Measurements from ENCODE around the gene SNX8. TPM values are rescaled to one million over a fixed set of nuclear protein-coding genes. Genes with fewer than 3 reads are reported as not detected.

SNX8 gene
- total and polyA plus RNA-seq, 4 donors, result 8.7 to 20.8 (median 14.8) TPM

DNA sequence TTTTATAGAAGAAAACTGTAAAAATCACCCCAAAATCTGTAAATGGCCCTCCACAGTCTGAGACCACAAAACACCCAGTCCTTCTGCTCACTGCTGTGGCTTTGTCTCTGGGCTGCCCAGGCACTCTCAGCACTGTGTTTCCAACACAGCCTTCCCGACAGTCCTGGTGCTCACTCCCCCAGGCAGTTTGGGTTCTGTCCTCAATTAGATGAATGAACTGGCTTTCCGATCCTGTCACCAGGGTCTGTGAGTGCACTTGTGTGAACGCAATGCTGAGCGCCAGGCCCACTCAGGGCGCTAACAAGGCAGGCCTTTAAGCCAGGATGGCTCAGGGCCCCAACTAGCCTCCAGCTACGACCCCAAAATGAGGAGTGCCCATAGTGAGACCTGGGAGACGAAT lies 84.8 kb downstream of the SNX8 start:
- H3K27ac ChIP-seq (ENCODE audit: low read depth in 1 of 2, low read length in 2 of 2), result no peak overlapping the region
- no peak for DNase-seq (ENCODE audit: low spot score)
- no peak overlapping the region for H3K4me3 ChIP-seq (ENCODE audit: low read depth in 1 of 3, low read length in 3 of 3)
- peaks cover 2 to 30% (median 9%) of the 10 kb centered on the region in 4 donors for H3K36me3 ChIP-seq (ENCODE audit: control insufficient read depth in 4 of 4, insufficient read depth in 3 of 4, low read depth in 1 of 4, low read length in 3 of 4)
- H3K27me3 ChIP-seq (ENCODE audit: control insufficient read depth in 4 of 4, insufficient read depth in 4 of 4, low read length in 3 of 4), result no peaks in the 10 kb centered on the region
- TF ChIP-seq HNF4G (IDR thresholded peaks at IDR 0.05) (no peak), RAD21 (IDR thresholded peaks at IDR 0.05) (no peak), TAF1 (conservative IDR thresholded peaks at IDR 0.05) (no peak), MAX (IDR thresholded peaks at IDR 0.05) (no peak), EGR1 (IDR thresholded peaks at IDR 0.05; ENCODE audit: low read depth in 2 of 2) (no peak), SP1 (IDR thresholded peaks at IDR 0.05) (no peak), FOXA2 (IDR thresholded peaks at IDR 0.05) (no peak), RXRA (IDR thresholded peaks at IDR 0.05) (no peak), CTCF (IDR thresholded peaks at IDR 0.05; ENCODE audit: low read depth, low read length, missing input control) (no peak)
- WGBS, result 96% methylated on average over 7 of the region's 7 CpGs
- H3K9me3 ChIP-seq (ENCODE audit: control insufficient read depth in 4 of 4, low read length in 3 of 4), result no peaks in the 10 kb centered on the region
- H3K4me1 ChIP-seq (ENCODE audit: control insufficient read depth in 4 of 4, insufficient read depth in 4 of 4, low read length in 3 of 4), result peaks cover 0 to 17% (median 16%) of the 10 kb centered on the region in 4 donors
- H3K9ac ChIP-seq (ENCODE audit: low read depth in 1 of 2, low read length in 2 of 2), result no peak overlapping the region

DNA sequence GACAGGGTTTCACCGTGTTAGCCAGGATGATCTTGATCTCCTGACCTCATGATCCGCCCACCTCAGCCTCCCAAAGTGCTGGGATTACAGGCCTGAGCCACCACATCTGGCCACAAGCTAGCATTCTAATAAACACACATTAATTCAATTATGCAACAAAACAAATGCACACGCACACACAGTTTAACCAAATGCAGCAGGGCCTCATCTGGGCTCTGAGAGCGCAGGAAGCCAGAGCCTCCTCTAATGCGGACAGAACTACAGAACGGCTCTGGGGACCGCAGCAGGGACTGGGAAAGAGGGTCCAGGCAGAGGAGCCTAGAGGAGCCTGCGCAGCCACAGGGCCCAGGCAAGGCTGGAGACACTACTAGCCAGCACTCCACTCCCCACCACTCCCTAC lies 85.3 kb downstream of the SNX8 start:
- no peak overlapping the region for H3K9ac ChIP-seq (ENCODE audit: low read depth in 1 of 2, low read length in 2 of 2)
- H3K36me3 ChIP-seq (ENCODE audit: control insufficient read depth in 4 of 4, insufficient read depth in 3 of 4, low read depth in 1 of 4, low read length in 3 of 4), result peaks cover 2 to 33% (median 7%) of the 10 kb centered on the region in 4 donors
- H3K9me3 ChIP-seq (ENCODE audit: control insufficient read depth in 4 of 4, low read length in 3 of 4), result no peaks in the 10 kb centered on the region
- no peak overlapping the region for H3K27ac ChIP-seq (ENCODE audit: low read depth in 1 of 2, low read length in 2 of 2)
- H3K4me3 ChIP-seq (ENCODE audit: low read depth in 1 of 3, low read length in 3 of 3), result no peak overlapping the region
- no peak for DNase-seq (ENCODE audit: low spot score)
- TF ChIP-seq FOXA2 (IDR thresholded peaks at IDR 0.05) (no peak), HNF4A (conservative IDR thresholded peaks at IDR 0.05) (no peak), JUND (IDR thresholded peaks at IDR 0.05) (no peak), FOXA1 (IDR thresholded peaks at IDR 0.05) (no peak), REST (IDR thresholded peaks at IDR 0.05) (no peak), NR2F2 (IDR thresholded peaks at IDR 0.05) (no peak), YY1 (IDR thresholded peaks at IDR 0.05) (no peak)
- H3K4me1 ChIP-seq (ENCODE audit: control insufficient read depth in 4 of 4, insufficient read depth in 4 of 4, low read length in 3 of 4), result peaks cover 0 to 17% (median 16%) of the 10 kb centered on the region in 4 donors
- 89% methylated on average over 8 of the region's 8 CpGs for WGBS
- no peaks in the 10 kb centered on the region for H3K27me3 ChIP-seq (ENCODE audit: control insufficient read depth in 4 of 4, insufficient read depth in 4 of 4, low read length in 3 of 4)

DNA sequence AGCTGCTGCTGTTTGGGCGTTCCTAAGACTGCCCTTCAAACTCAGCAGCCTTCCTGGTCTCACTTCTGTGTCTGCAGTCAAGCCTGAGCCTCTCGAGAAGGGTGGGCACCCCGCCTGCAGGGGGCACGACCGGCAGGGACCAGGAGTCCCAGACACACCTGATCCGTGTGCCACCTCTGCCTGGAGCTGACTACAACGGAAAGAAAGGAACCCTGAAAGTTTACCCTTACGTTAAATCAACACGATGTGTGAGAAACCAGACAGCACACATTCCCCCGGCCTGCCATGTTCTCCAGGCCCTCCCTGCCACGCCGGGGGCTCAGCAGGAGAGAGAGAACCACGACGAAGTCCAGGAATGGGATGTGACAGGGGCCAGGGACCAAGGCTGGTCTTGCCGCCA lies 86.5 kb downstream of the SNX8 start:
- DNase-seq (ENCODE audit: low spot score), result no peak
- 91% methylated on average over 15 of the region's 15 CpGs for WGBS
- H3K9me3 ChIP-seq (ENCODE audit: control insufficient read depth in 4 of 4, low read length in 3 of 4), result no peaks in the 10 kb centered on the region
- H3K4me1 ChIP-seq (ENCODE audit: control insufficient read depth in 4 of 4, insufficient read depth in 4 of 4, low read length in 3 of 4), result peaks cover 0 to 12% (median 11%) of the 10 kb centered on the region in 4 donors
- H3K27me3 ChIP-seq (ENCODE audit: control insufficient read depth in 4 of 4, insufficient read depth in 4 of 4, low read length in 3 of 4), result no peaks in the 10 kb centered on the region
- H3K36me3 ChIP-seq (ENCODE audit: control insufficient read depth in 4 of 4, insufficient read depth in 3 of 4, low read depth in 1 of 4, low read length in 3 of 4), result peaks cover 2 to 41% (median 9%) of the 10 kb centered on the region in 4 donors
- no peak for TF ChIP-seq RXRA (IDR thresholded peaks at IDR 0.05)
- no peak for TF ChIP-seq HNF4A (conservative IDR thresholded peaks at IDR 0.05)
- TF ChIP-seq MAX (IDR thresholded peaks at IDR 0.05), result no peak
- no peak for TF ChIP-seq YY1 (IDR thresholded peaks at IDR 0.05)
- TF ChIP-seq GABPA (IDR thresholded peaks at IDR 0.05 in 1 of 2, conservative IDR thresholded peaks at IDR 0.05 in 1 of 2), result no peak
- no peak overlapping the region for H3K4me3 ChIP-seq (ENCODE audit: low read depth in 1 of 3, low read length in 3 of 3)
- no peak overlapping the region for H3K27ac ChIP-seq (ENCODE audit: low read depth in 1 of 2, low read length in 2 of 2)
- H3K9ac ChIP-seq (ENCODE audit: low read depth in 1 of 2, low read length in 2 of 2), result no peak overlapping the region

Data from liver (tissue), 9 donors.